ENCODE data around the gene HAGHL.
"Not testable (repeated sequence)": the region's sequence is repeated elsewhere in the genome, so short reads cannot be mapped to it uniquely, and the experiment has no call there.

The HAGHL gene

GRCh38 chr16:687499-687898 lies 39.4 kb upstream of the HAGHL start:
- DNase-seq (ENCODE audit: low read depth): no peak

GRCh38 chr16:689175-689897 lies 37.6 kb upstream of the HAGHL start:
- no peak for DNase-seq (ENCODE audit: low read depth)

DNA sequence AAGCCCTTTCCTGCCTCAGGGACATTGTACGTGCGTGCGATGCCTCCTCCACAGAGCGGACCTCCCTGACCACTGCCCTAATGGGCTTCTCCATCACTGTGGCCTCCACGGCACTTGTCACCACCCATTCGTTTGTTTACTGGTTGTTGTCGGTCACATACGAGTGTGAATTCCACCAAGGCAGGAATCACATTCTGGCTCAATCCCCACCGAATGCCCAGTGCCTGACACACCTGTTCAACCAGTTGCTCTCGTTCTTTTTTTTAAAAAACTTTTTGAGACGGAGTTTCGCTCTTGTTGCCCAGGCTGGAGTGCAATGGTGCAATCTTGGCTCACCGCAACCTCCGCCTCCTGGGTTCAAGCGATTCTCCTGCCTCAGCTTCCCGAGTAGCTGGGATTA lies 35.7 kb upstream of the HAGHL start:
- not testable (repeated sequence) for DNase-seq (ENCODE audit: low read depth)

DNA sequence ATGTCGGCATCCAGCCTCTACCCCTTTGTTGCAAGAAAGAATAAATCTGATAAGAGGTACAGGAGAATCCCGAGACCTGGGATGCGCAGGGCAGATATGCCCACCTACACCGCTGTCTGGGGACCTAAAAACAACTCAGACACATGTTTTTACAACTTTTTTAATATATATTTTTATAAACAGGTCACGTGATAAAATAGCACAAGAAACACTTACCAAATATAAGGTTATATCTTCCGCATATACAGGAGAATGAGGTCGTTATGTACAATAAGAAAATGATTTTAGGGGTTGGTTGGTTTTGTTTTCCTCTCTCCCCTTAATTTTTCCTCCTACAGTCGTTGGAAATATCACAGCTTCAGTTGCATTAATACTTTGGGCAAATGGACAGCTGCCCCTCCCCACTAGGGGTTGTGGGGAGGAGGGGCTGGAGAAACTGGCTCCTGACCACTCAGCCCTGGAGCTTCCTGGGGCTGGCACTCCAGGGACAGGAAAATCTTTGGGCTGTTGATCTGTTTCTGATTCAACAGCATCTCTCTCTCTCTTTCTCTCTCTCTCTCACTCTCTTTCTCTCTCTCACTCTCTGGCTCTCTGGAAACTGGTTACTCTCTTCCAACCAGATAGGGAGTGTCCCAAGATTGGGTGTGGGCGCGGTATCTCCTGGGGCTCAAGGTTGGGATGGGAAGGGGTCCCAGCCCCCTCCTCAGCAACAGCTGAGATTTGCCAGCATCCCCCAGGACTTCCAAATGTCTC lies 34.4 kb upstream of the HAGHL start:
- no peak for DNase-seq (ENCODE audit: low read depth)

DNA sequence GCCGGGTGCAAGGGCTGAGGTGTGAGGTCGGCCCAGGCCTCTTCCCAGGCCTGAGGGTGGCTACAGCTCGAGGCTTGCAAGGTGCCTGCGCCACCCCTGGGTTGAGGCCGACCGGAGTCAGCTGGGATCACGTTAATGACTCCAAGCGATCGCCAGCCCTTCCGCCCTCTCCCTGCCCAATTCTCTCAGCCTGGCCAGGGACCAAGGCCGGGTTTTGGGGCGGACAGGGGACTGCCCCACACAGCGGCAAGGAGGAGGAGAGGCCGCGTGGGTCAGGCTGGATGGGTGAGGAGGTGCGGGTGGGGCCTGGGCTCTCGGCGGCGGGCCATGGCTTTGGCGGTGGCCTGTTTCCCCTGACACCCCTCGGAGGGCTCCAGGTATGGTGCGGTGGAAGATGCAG lies 33.5 kb upstream of the HAGHL start:
- no peak for DNase-seq (ENCODE audit: low read depth)

GRCh38 chr16:693766-694165 lies 33.1 kb upstream of the HAGHL start:
- DNase-seq (ENCODE audit: low read depth): no peak

DNA sequence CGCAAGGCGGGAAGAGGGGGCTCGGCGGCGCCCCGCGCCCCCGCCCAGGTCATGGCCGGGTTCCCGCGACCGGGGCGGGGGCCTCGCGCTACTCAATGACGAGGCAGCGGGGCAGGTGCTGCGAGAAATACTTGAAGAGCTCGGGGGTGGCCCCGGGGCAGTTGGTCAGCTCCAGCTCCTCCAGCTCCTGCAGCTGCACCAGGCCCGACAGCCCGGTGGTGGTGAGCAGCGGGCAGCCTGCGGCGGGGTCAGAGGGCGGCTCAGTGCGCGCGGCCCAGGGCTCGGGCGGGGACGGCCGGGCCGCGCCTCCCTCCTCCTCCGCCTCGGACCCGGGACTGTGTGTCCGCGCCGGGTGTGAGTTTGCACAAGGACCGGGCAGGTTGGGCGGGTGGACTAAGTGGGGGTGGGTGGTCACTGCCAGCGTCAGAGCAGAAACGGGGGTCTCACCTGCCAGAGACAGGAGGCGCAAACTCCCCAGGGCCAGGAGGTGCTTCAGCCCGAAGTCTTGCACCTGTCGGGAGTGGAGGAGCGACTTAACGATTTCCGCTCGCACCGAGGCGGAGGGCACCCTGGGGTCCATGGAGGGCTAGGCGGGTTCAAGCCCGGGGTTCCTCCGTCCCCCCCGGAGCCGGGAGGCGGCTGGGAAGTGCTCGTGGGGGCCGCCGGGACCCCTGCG lies 32.6 kb upstream of the HAGHL start:
- DNase-seq (ENCODE audit: low read depth): no peak

DNA sequence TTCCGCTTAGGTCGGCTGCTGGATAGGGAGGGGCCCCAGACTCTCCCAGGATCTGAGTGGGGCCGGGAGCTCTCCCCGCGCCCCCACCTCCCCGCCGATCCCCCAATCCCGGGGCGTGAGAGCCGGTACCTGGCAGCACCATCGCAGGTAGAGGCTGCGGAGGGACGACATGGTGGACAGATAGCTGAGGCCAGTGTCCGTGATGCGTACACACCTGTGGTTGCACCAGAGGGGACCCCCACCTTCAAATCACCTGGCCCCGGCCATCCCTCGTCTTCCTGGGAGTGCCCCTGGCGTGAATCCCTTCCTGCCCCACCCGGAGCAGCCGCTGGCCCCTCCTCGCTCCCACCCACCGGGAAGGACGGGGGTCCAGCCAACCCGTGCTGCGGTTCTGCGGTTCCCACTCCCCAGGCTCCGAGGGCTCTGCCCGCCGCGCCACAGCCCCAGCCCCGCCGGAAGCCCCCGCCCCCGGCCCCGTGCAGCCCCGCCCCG lies 32.0 kb upstream of the HAGHL start:
- no peak for DNase-seq (ENCODE audit: low read depth)

GRCh38 chr16:695355-696089 lies 31.4 kb upstream of the HAGHL start:
- DNase-seq (ENCODE audit: low read depth): no peak

- DNase-seq (ENCODE audit: low read depth): no peak
These were observed 27.8 kb upstream of the HAGHL start for GRCh38 chr16:698911-699671.

DNA sequence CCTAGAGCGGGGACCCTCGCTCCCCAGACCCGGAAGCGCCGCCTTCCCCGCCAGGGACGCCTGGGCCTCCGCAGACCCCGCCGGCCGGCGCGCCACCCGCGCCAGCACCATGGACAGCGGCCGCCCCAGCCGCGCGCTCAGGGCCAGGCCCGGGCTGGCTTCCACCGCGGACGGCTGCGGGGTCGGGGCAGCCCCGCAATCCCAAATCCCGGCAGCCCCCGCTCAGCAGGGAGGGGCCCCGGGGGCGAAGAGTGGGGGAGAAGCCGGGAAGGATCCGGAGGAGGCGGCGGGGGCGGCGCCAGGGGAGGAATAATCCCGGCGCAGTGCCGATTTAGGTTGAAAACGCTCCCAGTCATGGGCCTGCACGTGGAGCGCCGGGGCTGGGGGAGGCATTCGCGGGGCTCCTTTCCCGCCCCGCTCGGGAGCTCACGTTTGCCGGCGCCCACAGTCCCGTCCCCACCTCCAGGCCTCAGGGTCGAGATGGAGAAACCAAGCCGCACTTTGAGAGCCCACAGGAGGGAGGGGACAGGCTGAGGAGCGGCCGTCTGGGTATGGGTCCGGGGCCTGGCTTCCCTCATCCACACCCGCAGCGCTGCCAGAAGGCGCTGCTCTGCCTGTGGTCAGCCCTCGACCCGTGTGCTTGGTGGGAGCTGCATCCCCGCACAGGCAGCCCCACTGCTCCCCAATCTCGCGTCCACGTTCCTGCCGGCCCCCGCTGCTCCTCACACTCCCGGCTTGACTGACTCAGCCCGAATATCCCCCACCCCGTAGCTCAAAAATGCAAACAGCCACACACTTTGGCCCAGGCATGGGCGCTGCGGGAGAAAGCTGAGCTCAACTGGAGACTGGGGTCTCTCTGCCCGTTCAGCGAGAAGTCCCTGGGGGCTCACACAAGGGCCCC lies 26.0 kb upstream of the HAGHL start:
- DNase-seq (ENCODE audit: low read depth): no peak

DNA sequence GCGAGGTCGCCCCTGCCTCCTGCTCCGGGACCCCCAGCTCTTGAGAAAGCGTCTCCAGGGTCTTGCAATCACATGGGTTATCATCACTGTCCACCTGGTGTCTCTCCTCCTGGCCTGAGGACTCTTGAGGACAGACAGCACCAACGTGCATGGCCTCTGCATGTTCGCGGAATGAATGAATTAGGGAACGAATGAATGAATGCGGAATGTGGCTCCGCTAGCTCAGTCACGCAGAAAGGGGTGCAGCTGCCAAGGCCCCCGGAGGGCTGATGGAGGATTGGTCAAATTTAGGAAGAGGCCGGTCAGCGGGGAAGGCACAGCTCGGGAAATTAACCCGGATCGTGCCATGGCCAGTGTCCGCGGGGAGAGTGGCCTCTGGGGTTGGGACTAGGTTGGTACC lies 24.6 kb upstream of the HAGHL start:
- no peak for DNase-seq (ENCODE audit: low read depth)

GRCh38 chr16:703406-703805 lies 23.5 kb upstream of the HAGHL start:
- DNase-seq (ENCODE audit: low read depth): no peak

GRCh38 chr16:704047-704446 lies 22.9 kb upstream of the HAGHL start:
- DNase-seq (ENCODE audit: low read depth): no peak

GRCh38 chr16:704552-705380 lies 22.1 kb upstream of the HAGHL start:
- no peak for DNase-seq (ENCODE audit: low read depth)

- no peak for DNase-seq (ENCODE audit: low read depth)
These were observed 21.3 kb upstream of the HAGHL start, which contains the start of gene FBXL16 for GRCh38 chr16:705431-706188. Gene FBXL16 (minus strand): TSS chr16:705801. CDS start chr16:697405, 8,396 bp downstream.

- no peak for DNase-seq (ENCODE audit: low read depth)
These were observed 20.5 kb upstream of the HAGHL start for GRCh38 chr16:706189-707061.
